ENCODE results near the gene GABBR1. TPM values are rescaled to one million over a fixed set of nuclear protein-coding genes. Genes with fewer than 3 reads are reported as not detected.

The GABBR1 gene
- total and polyA plus RNA-seq, 4 donors, result 1.1 to 4.7 (median 1.4) TPM

DNA sequence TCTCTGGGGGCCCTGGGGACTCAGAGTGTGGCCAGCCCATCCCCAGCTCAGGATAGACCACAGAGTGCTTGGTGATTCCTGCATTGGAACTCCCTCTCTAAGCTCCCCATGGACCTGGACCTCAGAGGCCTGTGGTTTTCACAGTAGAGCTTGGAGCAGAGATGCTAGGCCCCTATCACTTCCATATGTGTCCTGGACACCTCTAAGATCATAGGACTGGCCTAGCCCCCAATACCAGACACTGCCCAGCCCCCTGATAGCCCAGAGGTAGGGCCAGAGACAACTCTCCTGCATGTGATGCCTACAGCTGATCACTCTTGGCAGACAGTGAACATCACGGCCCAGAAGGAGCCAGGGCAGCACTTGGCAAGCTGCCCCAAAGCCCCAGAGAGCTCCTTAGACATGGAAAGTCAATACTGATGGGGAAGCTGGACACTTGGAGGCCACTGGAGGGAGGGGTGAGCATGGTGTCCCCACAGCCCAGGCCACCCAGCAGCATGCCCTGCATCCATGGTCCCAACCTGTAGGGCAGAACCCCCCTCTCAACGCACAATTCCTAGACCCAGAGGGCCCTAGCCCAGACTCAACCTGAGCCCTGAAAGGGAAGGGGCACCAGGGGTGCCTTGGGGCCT, 100.5 kb downstream of the GABBR1 start:
- 49% methylated on average over 2 of the region's 2 CpGs for WGBS
- Histone ChIP-seq H3K36me3 (ENCODE audit: control insufficient read depth in 4 of 4, insufficient read depth in 3 of 4, low read depth in 1 of 4, low read length in 3 of 4) (no peaks in the 10 kb centered on the region), H3K9me3 (ENCODE audit: control insufficient read depth in 4 of 4, low read length in 3 of 4) (no peaks in the 10 kb centered on the region), H3K9ac (ENCODE audit: low read depth in 1 of 2, low read length in 2 of 2) (no peak overlapping the region), H3K4me1 (ENCODE audit: control insufficient read depth in 4 of 4, insufficient read depth in 4 of 4, low read length in 3 of 4) (peaks cover 0 to 8% (median 0%) of the 10 kb centered on the region in 4 donors), H3K27me3 (ENCODE audit: control insufficient read depth in 4 of 4, insufficient read depth in 4 of 4, low read length in 3 of 4) (no peaks in the 10 kb centered on the region), H3K27ac (ENCODE audit: low read depth in 1 of 2, low read length in 2 of 2) (no peak overlapping the region), H3K4me3 (ENCODE audit: low read depth in 1 of 3, low read length in 3 of 3) (no peak overlapping the region)
- TF ChIP-seq RXRA (IDR thresholded peaks at IDR 0.05) (no peak), GABPA (IDR thresholded peaks at IDR 0.05 in 1 of 2, conservative IDR thresholded peaks at IDR 0.05 in 1 of 2) (no peak), ATF3 (IDR thresholded peaks at IDR 0.05) (no peak), NR2F2 (IDR thresholded peaks at IDR 0.05) (no peak), JUND (IDR thresholded peaks at IDR 0.05) (no peak), EGR1 (IDR thresholded peaks at IDR 0.05; ENCODE audit: low read depth in 2 of 2) (no peak), REST (IDR thresholded peaks at IDR 0.05) (no peak), TAF1 (conservative IDR thresholded peaks at IDR 0.05) (no peak), HNF4A (conservative IDR thresholded peaks at IDR 0.05) (no peak)
- no peak for DNase-seq (ENCODE audit: low spot score)

DNA sequence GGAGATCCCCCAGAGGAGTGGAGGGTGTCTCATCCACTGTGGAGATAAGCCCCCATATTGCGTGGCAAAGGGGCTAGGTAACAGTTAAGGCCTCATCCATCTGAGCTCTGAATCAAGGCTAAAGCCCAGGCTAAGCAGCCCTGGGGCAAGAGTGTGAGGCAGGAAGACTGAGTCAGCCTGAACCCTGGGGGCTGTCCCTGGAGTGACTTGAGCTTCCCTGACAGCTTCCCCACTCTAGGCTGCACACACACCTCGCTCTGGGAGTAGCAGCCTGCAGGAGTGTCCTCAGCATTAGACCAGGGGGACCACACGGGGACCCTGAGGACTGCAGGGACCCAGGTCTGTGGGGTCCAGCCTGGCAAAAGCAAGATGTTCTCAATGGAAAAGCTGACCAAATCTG, 101.3 kb downstream of the GABBR1 start:
- H3K4me3 ChIP-seq (ENCODE audit: low read depth in 1 of 3, low read length in 3 of 3), result no peak overlapping the region
- H3K9ac ChIP-seq (ENCODE audit: low read depth in 1 of 2, low read length in 2 of 2), result no peak overlapping the region
- no peak for DNase-seq (ENCODE audit: low spot score)
- H3K36me3 ChIP-seq (ENCODE audit: control insufficient read depth in 4 of 4, insufficient read depth in 3 of 4, low read depth in 1 of 4, low read length in 3 of 4), result no peaks in the 10 kb centered on the region
- no peaks in the 10 kb centered on the region for H3K27me3 ChIP-seq (ENCODE audit: control insufficient read depth in 4 of 4, insufficient read depth in 4 of 4, low read length in 3 of 4)
- H3K27ac ChIP-seq (ENCODE audit: low read depth in 1 of 2, low read length in 2 of 2), result no peak overlapping the region
- no peaks in the 10 kb centered on the region for H3K9me3 ChIP-seq (ENCODE audit: control insufficient read depth in 4 of 4, low read length in 3 of 4)
- 89% methylated on average over 3 of the region's 3 CpGs for WGBS
- TF ChIP-seq SP1 (IDR thresholded peaks at IDR 0.05) (no peak), FOXA1 (IDR thresholded peaks at IDR 0.05) (no peak), RXRA (IDR thresholded peaks at IDR 0.05) (no peak), EGR1 (IDR thresholded peaks at IDR 0.05; ENCODE audit: low read depth in 2 of 2) (no peak), GABPA (IDR thresholded peaks at IDR 0.05 in 1 of 2, conservative IDR thresholded peaks at IDR 0.05 in 1 of 2) (no peak), YY1 (IDR thresholded peaks at IDR 0.05) (no peak), FOXA2 (IDR thresholded peaks at IDR 0.05) (no peak), HNF4A (conservative IDR thresholded peaks at IDR 0.05) (no peak), REST (IDR thresholded peaks at IDR 0.05) (no peak), ATF3 (IDR thresholded peaks at IDR 0.05) (no peak), TAF1 (conservative IDR thresholded peaks at IDR 0.05) (no peak), RAD21 (IDR thresholded peaks at IDR 0.05) (no peak), HNF4G (IDR thresholded peaks at IDR 0.05) (no peak), NR2F2 (IDR thresholded peaks at IDR 0.05) (no peak), JUND (IDR thresholded peaks at IDR 0.05) (no peak)
- TF ChIP-seq, protein P1, sequence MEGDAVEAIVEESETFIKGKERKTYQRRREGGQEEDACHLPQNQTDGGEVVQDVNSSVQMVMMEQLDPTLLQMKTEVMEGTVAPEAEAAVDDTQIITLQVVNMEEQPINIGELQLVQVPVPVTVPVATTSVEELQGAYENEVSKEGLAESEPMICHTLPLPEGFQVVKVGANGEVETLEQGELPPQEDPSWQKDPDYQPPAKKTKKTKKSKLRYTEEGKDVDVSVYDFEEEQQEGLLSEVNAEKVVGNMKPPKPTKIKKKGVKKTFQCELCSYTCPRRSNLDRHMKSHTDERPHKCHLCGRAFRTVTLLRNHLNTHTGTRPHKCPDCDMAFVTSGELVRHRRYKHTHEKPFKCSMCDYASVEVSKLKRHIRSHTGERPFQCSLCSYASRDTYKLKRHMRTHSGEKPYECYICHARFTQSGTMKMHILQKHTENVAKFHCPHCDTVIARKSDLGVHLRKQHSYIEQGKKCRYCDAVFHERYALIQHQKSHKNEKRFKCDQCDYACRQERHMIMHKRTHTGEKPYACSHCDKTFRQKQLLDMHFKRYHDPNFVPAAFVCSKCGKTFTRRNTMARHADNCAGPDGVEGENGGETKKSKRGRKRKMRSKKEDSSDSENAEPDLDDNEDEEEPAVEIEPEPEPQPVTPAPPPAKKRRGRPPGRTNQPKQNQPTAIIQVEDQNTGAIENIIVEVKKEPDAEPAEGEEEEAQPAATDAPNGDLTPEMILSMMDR (IDR thresholded peaks at IDR 0.05; ENCODE audit: low read depth, low read length, missing input control), result no peak
- TF ChIP-seq, protein P2, sequence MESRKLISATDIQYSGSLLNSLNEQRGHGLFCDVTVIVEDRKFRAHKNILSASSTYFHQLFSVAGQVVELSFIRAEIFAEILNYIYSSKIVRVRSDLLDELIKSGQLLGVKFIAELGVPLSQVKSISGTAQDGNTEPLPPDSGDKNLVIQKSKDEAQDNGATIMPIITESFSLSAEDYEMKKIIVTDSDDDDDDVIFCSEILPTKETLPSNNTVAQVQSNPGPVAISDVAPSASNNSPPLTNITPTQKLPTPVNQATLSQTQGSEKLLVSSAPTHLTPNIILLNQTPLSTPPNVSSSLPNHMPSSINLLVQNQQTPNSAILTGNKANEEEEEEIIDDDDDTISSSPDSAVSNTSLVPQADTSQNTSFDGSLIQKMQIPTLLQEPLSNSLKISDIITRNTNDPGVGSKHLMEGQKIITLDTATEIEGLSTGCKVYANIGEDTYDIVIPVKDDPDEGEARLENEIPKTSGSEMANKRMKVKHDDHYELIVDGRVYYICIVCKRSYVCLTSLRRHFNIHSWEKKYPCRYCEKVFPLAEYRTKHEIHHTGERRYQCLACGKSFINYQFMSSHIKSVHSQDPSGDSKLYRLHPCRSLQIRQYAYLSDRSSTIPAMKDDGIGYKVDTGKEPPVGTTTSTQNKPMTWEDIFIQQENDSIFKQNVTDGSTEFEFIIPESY (IDR thresholded peaks at IDR 0.05), result no peak
- TF ChIP-seq, protein P3, sequence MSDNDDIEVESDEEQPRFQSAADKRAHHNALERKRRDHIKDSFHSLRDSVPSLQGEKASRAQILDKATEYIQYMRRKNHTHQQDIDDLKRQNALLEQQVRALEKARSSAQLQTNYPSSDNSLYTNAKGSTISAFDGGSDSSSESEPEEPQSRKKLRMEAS (IDR thresholded peaks at IDR 0.05), result no peak
- H3K4me1 ChIP-seq (ENCODE audit: control insufficient read depth in 4 of 4, insufficient read depth in 4 of 4, low read length in 3 of 4), result peaks cover 0 to 8% (median 0%) of the 10 kb centered on the region in 4 donors
